Progenitor cell of endocrine pancreas (in vitro differentiated cells): Measurements from ENCODE around the gene EPHA10. TPM values are rescaled to one million over a fixed set of nuclear protein-coding genes. Genes with fewer than 3 reads are reported as not detected.

ENCODE experiments used
- DNase-seq: peaks from one replicate; pipeline ENCODE4 v3.0.0; 2021; ENCODE audit warnings: low spot score; ENCODE audit not compliant: unreplicated experiment
- H3K27ac Mint-ChIP-seq: 2 replicates; pipeline ENCODE4 v1.8.0; 2021; ENCODE audit warnings: mild to moderate bottlenecking, moderate library complexity, mixed read lengths
- H3K27me3 Mint-ChIP-seq: 2 replicates; pipeline ENCODE4 v1.8.0; 2021; ENCODE audit warnings: mixed read lengths
- H3K36me3 Mint-ChIP-seq: 2 replicates; pipeline ENCODE4 v1.8.0; 2022; ENCODE audit warnings: mixed read lengths; ENCODE audit not compliant: insufficient read depth
- H3K4me1 Mint-ChIP-seq: 2 replicates; pipeline ENCODE4 v1.8.0; 2021; ENCODE audit warnings: low read depth, mixed read lengths
- H3K4me3 Mint-ChIP-seq: 2 replicates; pipeline ENCODE4 v1.8.0; 2021; ENCODE audit warnings: low read depth, mild to moderate bottlenecking, moderate library complexity, mixed read lengths
- H3K9me3 Mint-ChIP-seq: 2 replicates; pipeline ENCODE4 v1.8.0; 2021; ENCODE audit warnings: low read depth, mixed read lengths
- total RNA-seq: library from RNA; stranded (reverse); gene quantifications from 2 replicates; pipeline ENCODE4 v1.2.1, GENCODE V29; 2021
- TF ChIP-seq, protein P1 (sequence below): fragments of 200-600 bp; sonication (generic); IDR thresholded peaks from one replicate; pipeline ENCODE4 v1.5.0; 2021; ENCODE audit warnings: antibody characterized with exemption, mild to moderate bottlenecking; ENCODE audit not compliant: unreplicated experiment

EPHA10 gene
- total RNA-seq, 1 donor from 2014 or later, result 6.2 TPM

DNA sequence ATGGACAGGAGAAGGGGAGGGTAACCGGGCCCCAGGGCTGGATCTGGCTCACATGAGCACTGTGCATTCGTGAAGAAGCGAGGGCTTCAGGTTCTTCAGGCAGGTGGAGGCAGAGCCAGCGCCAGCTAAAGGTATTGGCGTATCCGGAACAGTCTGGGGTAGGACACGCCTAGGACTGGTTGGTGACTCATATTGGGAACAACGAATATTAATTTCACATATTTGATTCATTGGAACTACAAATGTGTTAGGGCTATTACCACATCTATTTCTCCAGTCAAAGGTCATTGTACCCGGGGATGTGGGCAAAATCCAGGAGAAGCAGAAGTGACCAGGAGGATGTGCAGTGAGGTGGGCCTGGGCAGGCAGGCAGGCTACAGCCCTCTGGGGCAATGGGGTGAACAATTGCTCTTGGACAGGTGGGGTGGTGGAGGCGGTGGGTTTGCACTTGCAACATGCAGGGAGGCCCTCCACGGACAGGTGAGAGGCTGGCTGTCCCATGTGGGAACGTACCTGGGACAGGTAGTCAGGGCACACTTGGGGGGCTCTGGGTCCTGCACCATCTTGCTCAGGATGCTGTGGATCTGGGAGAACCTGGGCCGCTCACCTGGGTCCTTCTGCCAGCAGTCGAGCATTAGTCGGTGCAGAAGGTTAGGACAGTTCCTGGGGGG is 45.9 kb downstream of the EPHA10 start:
- Mint-ChIP-seq H3K4me3 (no peak overlapping the region), H3K27ac (peak overlapping the region; percentile 27), H3K4me1 (no peaks in the 10 kb centered on the region), H3K27me3 (peaks cover 4% of the 10 kb centered on the region), H3K9me3 (no peaks in the 10 kb centered on the region), H3K36me3 (no peaks in the 10 kb centered on the region)
- DNase-seq, result no peak
- TF ChIP-seq, protein P1, sequence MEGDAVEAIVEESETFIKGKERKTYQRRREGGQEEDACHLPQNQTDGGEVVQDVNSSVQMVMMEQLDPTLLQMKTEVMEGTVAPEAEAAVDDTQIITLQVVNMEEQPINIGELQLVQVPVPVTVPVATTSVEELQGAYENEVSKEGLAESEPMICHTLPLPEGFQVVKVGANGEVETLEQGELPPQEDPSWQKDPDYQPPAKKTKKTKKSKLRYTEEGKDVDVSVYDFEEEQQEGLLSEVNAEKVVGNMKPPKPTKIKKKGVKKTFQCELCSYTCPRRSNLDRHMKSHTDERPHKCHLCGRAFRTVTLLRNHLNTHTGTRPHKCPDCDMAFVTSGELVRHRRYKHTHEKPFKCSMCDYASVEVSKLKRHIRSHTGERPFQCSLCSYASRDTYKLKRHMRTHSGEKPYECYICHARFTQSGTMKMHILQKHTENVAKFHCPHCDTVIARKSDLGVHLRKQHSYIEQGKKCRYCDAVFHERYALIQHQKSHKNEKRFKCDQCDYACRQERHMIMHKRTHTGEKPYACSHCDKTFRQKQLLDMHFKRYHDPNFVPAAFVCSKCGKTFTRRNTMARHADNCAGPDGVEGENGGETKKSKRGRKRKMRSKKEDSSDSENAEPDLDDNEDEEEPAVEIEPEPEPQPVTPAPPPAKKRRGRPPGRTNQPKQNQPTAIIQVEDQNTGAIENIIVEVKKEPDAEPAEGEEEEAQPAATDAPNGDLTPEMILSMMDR, result no peak

DNA sequence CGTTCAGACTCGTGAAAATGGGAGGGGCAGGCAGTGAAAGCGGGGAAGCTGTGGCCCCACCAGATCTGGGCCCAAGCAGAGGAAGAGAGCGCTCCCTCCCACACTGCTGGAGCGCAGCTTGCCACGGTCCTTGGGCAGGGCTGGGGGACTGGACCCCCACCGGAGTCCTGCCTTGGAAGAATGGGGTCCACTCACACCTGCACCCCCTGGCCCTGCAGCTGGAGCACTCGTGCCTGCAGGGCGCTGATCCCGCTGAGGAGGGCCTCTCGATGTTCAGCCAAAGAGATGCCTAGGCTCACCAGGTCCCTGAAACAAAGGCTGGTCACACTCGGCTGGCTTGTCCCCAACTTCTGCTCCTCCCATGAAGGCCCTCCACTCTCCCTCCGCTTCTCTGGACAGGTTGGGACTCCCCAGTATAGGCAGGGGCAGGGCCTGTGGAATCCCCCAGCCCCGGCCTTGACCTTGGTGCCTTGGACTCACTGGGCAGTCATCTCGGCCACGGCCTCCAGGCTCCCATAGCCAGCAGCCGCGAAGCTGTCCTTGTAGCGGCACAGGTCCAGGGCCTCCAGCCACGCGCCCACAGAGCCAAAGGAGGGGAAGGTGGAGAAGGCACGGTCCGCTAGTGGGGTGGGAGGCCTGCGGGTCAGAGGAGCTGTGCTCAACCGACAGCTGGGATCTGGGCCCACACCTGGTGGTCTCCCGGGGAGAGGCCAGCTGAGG is 46.6 kb downstream of the EPHA10 start:
- no peaks in the 10 kb centered on the region for H3K36me3 Mint-ChIP-seq

DNA sequence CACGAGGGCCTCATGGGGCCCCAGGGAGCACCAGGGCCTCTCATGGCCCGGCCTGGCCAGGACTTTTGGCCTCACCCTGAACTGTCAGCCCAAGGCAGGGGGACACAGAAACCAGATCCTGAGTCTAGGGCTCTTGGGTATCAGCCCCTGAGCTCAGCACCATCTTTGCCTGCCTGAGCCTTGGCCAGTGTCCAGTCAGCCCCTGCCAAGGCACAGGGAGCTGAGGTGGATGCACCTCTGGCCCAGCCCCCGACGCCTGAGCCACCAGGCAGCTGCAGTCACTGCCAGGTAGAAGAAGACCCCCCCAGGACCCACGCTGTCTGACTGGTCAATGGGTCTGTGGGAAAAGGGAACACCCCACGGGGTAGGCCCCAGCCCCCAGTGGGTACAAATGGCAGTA is 47.3 kb downstream of the EPHA10 start:
- Mint-ChIP-seq H3K36me3 (no peaks in the 10 kb centered on the region), H3K4me3 (no peak overlapping the region), H3K9me3 (no peaks in the 10 kb centered on the region), H3K27ac (no peak overlapping the region), H3K27me3 (peaks cover 4% of the 10 kb centered on the region), H3K4me1 (no peaks in the 10 kb centered on the region)
- TF ChIP-seq, protein P1, result no peak
- no peak for DNase-seq

More for the DNA sequence above, 46.6 kb downstream of the EPHA10 start:
- TF ChIP-seq, protein P1, result no peak
- H3K4me3 Mint-ChIP-seq, result no peak overlapping the region
- H3K9me3 Mint-ChIP-seq, result no peaks in the 10 kb centered on the region
- H3K27me3 Mint-ChIP-seq, result peaks cover 4% of the 10 kb centered on the region
- DNase-seq, result no peak
- no peaks in the 10 kb centered on the region for H3K4me1 Mint-ChIP-seq
- H3K27ac Mint-ChIP-seq, result no peak overlapping the region

DNA sequence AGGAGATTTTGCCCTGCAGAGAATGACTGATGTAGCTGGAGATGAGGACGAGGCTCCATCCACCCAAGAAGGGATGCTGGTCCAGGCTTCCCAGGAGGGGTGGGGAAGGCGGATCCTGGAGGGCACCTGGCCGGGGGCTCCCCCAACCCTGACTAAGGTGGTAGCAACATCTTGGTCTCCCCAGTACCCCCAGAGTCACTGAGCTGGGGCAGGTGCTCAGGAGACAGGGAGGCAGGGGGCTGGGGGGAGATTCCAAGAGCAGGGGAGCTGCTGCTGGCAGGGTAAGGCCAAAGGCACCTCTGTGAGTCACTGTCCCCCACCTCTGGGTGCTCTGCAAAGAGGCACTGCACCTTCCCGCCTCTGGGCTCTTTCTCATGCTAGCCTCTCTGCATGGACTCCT is 48.6 kb downstream of the EPHA10 start:
- no peaks in the 10 kb centered on the region for H3K4me1 Mint-ChIP-seq
- no peak overlapping the region for H3K4me3 Mint-ChIP-seq
- H3K9me3 Mint-ChIP-seq, result no peaks in the 10 kb centered on the region
- TF ChIP-seq, protein P1, result no peak
- no peak overlapping the region for H3K27ac Mint-ChIP-seq
- no peak for DNase-seq
- H3K27me3 Mint-ChIP-seq, result peaks cover 4% of the 10 kb centered on the region
- H3K36me3 Mint-ChIP-seq, result no peaks in the 10 kb centered on the region

DNA sequence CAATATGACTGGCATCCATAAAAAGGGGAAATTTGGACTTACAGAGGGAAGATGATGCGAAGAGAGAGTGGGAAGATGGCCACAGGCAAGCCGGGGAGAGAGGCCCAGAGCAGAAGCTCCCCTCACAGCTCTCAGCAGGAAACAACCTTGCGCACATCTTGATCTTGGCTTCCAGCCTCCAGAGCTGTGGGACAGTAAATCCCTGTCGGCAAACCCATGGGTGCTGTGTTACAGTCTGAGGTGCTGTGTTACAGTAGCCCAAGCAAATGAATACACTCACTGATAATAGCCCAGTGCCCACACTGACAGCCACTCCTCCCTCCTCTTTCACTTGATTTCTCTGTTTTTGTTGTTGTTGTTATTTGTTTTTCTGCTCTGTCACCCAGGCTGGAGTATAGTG is 50.2 kb downstream of the EPHA10 start:
- H3K27me3 Mint-ChIP-seq, result peaks cover 4% of the 10 kb centered on the region
- no peak for DNase-seq
- H3K4me3 Mint-ChIP-seq, result no peak overlapping the region
- TF ChIP-seq, protein P1, result no peak
- no peaks in the 10 kb centered on the region for H3K4me1 Mint-ChIP-seq
- no peak overlapping the region for H3K27ac Mint-ChIP-seq
- no peaks in the 10 kb centered on the region for H3K36me3 Mint-ChIP-seq
- no peaks in the 10 kb centered on the region for H3K9me3 Mint-ChIP-seq
